ENCODE results near the gene AP3B1.

- no peak for TF ChIP-seq CTCF (IDR thresholded peaks at IDR 0.05)
- no peak for TF ChIP-seq EZH2 (IDR thresholded peaks at IDR 0.05)
- no peak for TF ChIP-seq EZH2phosphoT487 (IDR thresholded peaks at IDR 0.05)
These were observed 308.2 kb downstream of the AP3B1 start for GRCh38 chr5:77986261-77986660.
